Astrocyte of the spinal cord (primary cell): ENCODE results near the gene BAG1.

Source experiments
- DNase-seq: peaks from one replicate; pipeline ENCODE4 v3.0.0; 2011; ENCODE audit warnings: low read depth, low spot score
- H3K4me3 ChIP-seq: 2 replicates; pipeline ENCODE4 v1.5.1; 2011; ENCODE audit warnings: low read depth, mild to moderate bottlenecking, low read length, moderate library complexity
- in situ Hi-C: cut with HindIII; loops from 2 replicates; pipeline ENCODE4 v1.10.0; 2017; ENCODE audit warnings: low sequenced_read_pairs
- TF ChIP-seq, protein P1 (sequence below): IDR thresholded peaks from 2 replicates; pipeline ENCODE4 v1.5.1; 2012; ENCODE audit warnings: low read depth, mild to moderate bottlenecking, low read length, inconsistent platforms

Gene BAG1

GRCh38 chr9:33232815-33233214, 31.7 kb downstream of the BAG1 start:
- in situ Hi-C loops, result loop anchor here (25.0 kb wide), 1 partner anchor 146 kb away; the partner anchor contains the start of gene SMU1
- TF ChIP-seq, protein P1, sequence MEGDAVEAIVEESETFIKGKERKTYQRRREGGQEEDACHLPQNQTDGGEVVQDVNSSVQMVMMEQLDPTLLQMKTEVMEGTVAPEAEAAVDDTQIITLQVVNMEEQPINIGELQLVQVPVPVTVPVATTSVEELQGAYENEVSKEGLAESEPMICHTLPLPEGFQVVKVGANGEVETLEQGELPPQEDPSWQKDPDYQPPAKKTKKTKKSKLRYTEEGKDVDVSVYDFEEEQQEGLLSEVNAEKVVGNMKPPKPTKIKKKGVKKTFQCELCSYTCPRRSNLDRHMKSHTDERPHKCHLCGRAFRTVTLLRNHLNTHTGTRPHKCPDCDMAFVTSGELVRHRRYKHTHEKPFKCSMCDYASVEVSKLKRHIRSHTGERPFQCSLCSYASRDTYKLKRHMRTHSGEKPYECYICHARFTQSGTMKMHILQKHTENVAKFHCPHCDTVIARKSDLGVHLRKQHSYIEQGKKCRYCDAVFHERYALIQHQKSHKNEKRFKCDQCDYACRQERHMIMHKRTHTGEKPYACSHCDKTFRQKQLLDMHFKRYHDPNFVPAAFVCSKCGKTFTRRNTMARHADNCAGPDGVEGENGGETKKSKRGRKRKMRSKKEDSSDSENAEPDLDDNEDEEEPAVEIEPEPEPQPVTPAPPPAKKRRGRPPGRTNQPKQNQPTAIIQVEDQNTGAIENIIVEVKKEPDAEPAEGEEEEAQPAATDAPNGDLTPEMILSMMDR, result no peak
- no peak for DNase-seq
- no peak overlapping the region for H3K4me3 ChIP-seq

GRCh38 chr9:33231623-33231942, 32.9 kb downstream of the BAG1 start:
- H3K4me3 ChIP-seq, result no peak overlapping the region
- no peak for DNase-seq
- TF ChIP-seq, protein P1, result no peak
- in situ Hi-C loops, result loop anchor here (25.0 kb wide), 1 partner anchor 144 kb away; the partner anchor contains the start of gene SMU1

GRCh38 chr9:33230756-33231622, 33.5 kb downstream of the BAG1 start:
- in situ Hi-C loops, result loop anchor here (25.0 kb wide), 1 partner anchor 144 kb away; the partner anchor contains the start of gene SMU1
- no peak overlapping the region for H3K4me3 ChIP-seq
- TF ChIP-seq, protein P1, result no peak
- peak; percentile 33 for DNase-seq

GRCh38 chr9:33229359-33230114, 35.0 kb downstream of the BAG1 start:
- TF ChIP-seq, protein P1, result no peak
- in situ Hi-C loops, result loop anchor here (25.0 kb wide), 1 partner anchor 142 kb away; the partner anchor contains the start of gene SMU1
- no peak for DNase-seq
- H3K4me3 ChIP-seq, result no peak overlapping the region

DNA sequence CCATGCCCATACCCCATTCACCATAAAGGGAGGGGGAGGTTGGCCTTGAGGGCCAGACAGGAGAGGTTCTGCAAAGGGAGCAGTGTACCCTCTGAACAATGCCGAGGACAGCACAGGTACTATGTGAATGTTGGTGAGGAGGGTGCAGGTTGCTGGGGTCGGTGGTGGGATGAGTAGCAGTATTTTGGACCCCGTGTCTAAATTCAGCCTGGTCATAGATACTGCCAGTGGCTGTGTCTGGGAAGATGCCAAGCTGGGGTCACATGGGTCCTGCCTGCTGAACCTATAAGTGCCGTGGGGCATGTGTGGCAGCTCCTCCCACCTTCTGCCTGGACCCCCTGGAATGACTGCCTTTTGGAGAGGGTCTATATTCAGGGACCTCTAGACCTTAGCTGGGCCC, 35.9 kb downstream of the BAG1 start:
- TF ChIP-seq, protein P1, result no peak
- DNase-seq, result no peak
- in situ Hi-C loops, result loop anchor here (25.0 kb wide), 1 partner anchor 141 kb away; the partner anchor contains the start of gene SMU1
- H3K4me3 ChIP-seq, result no peak overlapping the region

DNA sequence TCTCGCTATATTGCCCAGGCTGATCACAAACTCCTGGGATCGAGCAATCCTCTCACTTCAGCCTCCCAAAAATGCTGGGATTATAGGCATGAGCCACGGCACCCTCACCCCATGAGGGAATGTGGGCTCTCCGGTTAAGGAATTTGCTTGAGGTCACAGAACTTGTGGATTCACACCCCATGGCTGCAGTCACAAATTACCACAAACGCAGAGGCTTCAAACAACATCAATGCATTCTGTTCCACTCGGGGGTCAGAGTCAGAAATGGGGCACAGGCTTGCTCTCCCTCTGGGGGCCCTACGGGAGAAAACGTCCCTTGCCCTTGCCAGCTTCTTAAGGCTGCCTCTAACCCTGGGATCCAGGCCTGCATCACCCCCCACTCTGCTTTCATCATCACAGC, 36.8 kb downstream of the BAG1 start:
- DNase-seq, result no peak
- in situ Hi-C loops, result loop anchor here (25.0 kb wide), 1 partner anchor 140 kb away; the partner anchor contains the start of gene SMU1
- TF ChIP-seq, protein P1, result no peak
- no peak overlapping the region for H3K4me3 ChIP-seq
